IMR-90 (cell line): ENCODE results near the gene DPYSL3. TPM values are rescaled to one million over a fixed set of nuclear protein-coding genes. Genes with fewer than 3 reads are reported as not detected.

Source experiments
- ATAC-seq: fragments of 200-7000 bp; cut with Tn5 transposase; 2 replicates; pipeline ENCODE4 v1.9.1; 2020; ENCODE audit warnings: low read depth, mild to moderate bottlenecking, moderate library complexity
- BruUV-seq: library from RNA; stranded (reverse); fragments of 400-500 nt; replicated peaks from 2 replicates; lab custom pipeline; 2021; lab: Mats Ljungman, UMichigan
- CTCF ChIA-PET: fragments of 300-600 bp; formaldehyde crosslinking; extraction: SDS; loops from one replicate; lab custom pipeline; 2021; ENCODE audit warnings: antibody characterized with exemption; lab: Yijun Ruan, JAX
- POLR2A ChIA-PET: fragments of 300-600 bp; sonication (Branson Sonifier 250); formaldehyde crosslinking; loops from one replicate; lab custom pipeline; 2022; ENCODE audit warnings: antibody characterized with exemption; ENCODE audit not compliant: unreplicated experiment; lab: Charles Lee
- DNase-seq: peaks from one replicate; pipeline ENCODE4 v3.0.0; 2013
- H2AFZ ChIP-seq: replicated peaks from 2 replicates; pipeline ENCODE3; 2013; ENCODE audit warnings: low read length, mild to moderate bottlenecking; ENCODE audit not compliant: poor library complexity
- H2AK5ac ChIP-seq: 2 replicates; pipeline ENCODE4 v1.6.1; 2013; ENCODE audit warnings: low read depth, low read length, inconsistent platforms
- H2AK9ac ChIP-seq: replicated peaks from 2 replicates; pipeline ENCODE3; 2013; ENCODE audit warnings: mild to moderate bottlenecking, low read depth, low read length, moderate library complexity; ENCODE audit not compliant: poor library complexity
- H2BK120ac ChIP-seq: 2 replicates; pipeline ENCODE4 v1.6.1; 2013; ENCODE audit warnings: low read depth, low read length, inconsistent platforms
- H2BK15ac ChIP-seq: 3 replicates; pipeline ENCODE4 v1.6.1; 2013; ENCODE audit warnings: low read depth, low read length, inconsistent platforms
- H2BK20ac ChIP-seq: 2 replicates; pipeline ENCODE4 v1.6.1; 2013; ENCODE audit warnings: low read depth, mild to moderate bottlenecking, inconsistent platforms, low read length, moderate library complexity
- H2BK5ac ChIP-seq: 2 replicates; pipeline ENCODE4 v1.6.1; 2013; ENCODE audit warnings: mild to moderate bottlenecking, low read depth, low read length, inconsistent platforms; ENCODE audit not compliant: poor library complexity, severe bottlenecking
- H3K14ac ChIP-seq: replicated peaks from 2 replicates; pipeline ENCODE4 v1.6.1; 2013; ENCODE audit warnings: low read depth, low read length, inconsistent platforms
- H3K18ac ChIP-seq: 2 replicates; pipeline ENCODE4 v1.6.1; 2013; ENCODE audit warnings: low read depth, low read length, control low read depth
- H3K23ac ChIP-seq: 2 replicates; pipeline ENCODE4 v1.6.1; 2013; ENCODE audit warnings: low read depth, low read length, inconsistent platforms
- H3K27ac ChIP-seq: 2 replicates; pipeline ENCODE4 v1.5.1; 2013; ENCODE audit warnings: mild to moderate bottlenecking, control low read depth, low read length; ENCODE audit not compliant: insufficient read depth
- H3K27me3 ChIP-seq: 2 replicates; pipeline ENCODE4 v1.6.1; 2013; ENCODE audit warnings: low read length; ENCODE audit not compliant: control insufficient read depth, insufficient read depth
- H3K36me3 ChIP-seq: 2 replicates; pipeline ENCODE4 v1.6.1; 2013; ENCODE audit warnings: low read length, mixed read lengths; ENCODE audit not compliant: control insufficient read depth, insufficient read depth
- H3K4ac ChIP-seq: 2 replicates; pipeline ENCODE4 v1.6.1; 2013; ENCODE audit warnings: low read depth, low read length, inconsistent platforms
- H3K4me1 ChIP-seq: 2 replicates; pipeline ENCODE4 v1.6.1; 2013; ENCODE audit warnings: low read length, mixed read lengths; ENCODE audit not compliant: control insufficient read depth, insufficient read depth
- H3K4me2 ChIP-seq: 2 replicates; pipeline ENCODE4 v1.6.1; 2013; ENCODE audit warnings: low read depth, mild to moderate bottlenecking, control low read depth, low read length, moderate library complexity
- H3K4me3 ChIP-seq: 2 replicates; pipeline ENCODE4 v1.5.1; 2013; ENCODE audit warnings: low read depth, mild to moderate bottlenecking, control low read depth, low read length, moderate library complexity; ENCODE audit not compliant: insufficient read depth
- H3K56ac ChIP-seq: 2 replicates; pipeline ENCODE4 v1.6.1; 2013; ENCODE audit warnings: low read length, inconsistent platforms; ENCODE audit not compliant: insufficient read depth; ENCODE audit errors: extremely low read depth
- H3K79me1 ChIP-seq, 2 experiments: 2 replicates each; pipeline ENCODE4 v1.6.1; 2013; ENCODE audit warnings: low read length in 2 of 2, inconsistent platforms in 1 of 2, low read depth in 1 of 2
- H3K9ac ChIP-seq: 2 replicates; pipeline ENCODE4 v1.6.1; 2013; ENCODE audit warnings: low read depth, low read length, control low read depth
- H3K9me1 ChIP-seq: 2 replicates; pipeline ENCODE4 v1.6.1; 2013; ENCODE audit warnings: low read length, inconsistent platforms; ENCODE audit not compliant: insufficient read depth
- H3K9me3 ChIP-seq: 2 replicates; pipeline ENCODE4 v1.6.1; 2013; ENCODE audit warnings: low read length; ENCODE audit not compliant: control insufficient read depth, insufficient read depth
- H4K20me1 ChIP-seq: 2 replicates; pipeline ENCODE4 v1.6.1; 2013; ENCODE audit warnings: low read length, inconsistent platforms; ENCODE audit not compliant: insufficient read depth
- H4K5ac ChIP-seq: 2 replicates; pipeline ENCODE4 v1.6.1; 2013; ENCODE audit warnings: mild to moderate bottlenecking, low read depth, low read length, control low read depth
- H4K8ac ChIP-seq, 2 experiments: 2 replicates each; pipeline ENCODE4 v1.6.1; 2013; ENCODE audit warnings: low read depth in 2 of 2, low read length in 2 of 2, control low read depth in 1 of 2, inconsistent platforms in 1 of 2
- H4K91ac ChIP-seq: 2 replicates; pipeline ENCODE4 v1.6.1; 2013; ENCODE audit warnings: low read depth, low read length, inconsistent platforms; ENCODE audit not compliant: insufficient read depth
- BHLHE40 ChIP-seq: fragments of 150-350 bp; IDR thresholded peaks from 2 replicates; pipeline ENCODE4 v1.6.1; 2016; ENCODE audit warnings: mild to moderate bottlenecking, low read depth, low read length
- CEBPB ChIP-seq: IDR thresholded peaks from 2 replicates; pipeline ENCODE4 v1.6.1; 2012; ENCODE audit warnings: low read depth, low read length, improper control_type of control experiment
- CHD1 ChIP-seq: IDR thresholded peaks from 2 replicates; pipeline ENCODE4 v1.6.1; 2012; ENCODE audit warnings: low read depth, low read length, improper control_type of control experiment
- ELK1 ChIP-seq: fragments of 150-350 bp; IDR thresholded peaks from 2 replicates; pipeline ENCODE4 v1.6.1; 2016; ENCODE audit warnings: low read depth, mild to moderate bottlenecking, low read length, moderate library complexity, borderline replicate concordance
- FOS ChIP-seq: fragments of 150-350 bp; IDR thresholded peaks from 2 replicates; pipeline ENCODE4 v1.6.1; 2016; ENCODE audit warnings: low read depth, low read length
- MAZ ChIP-seq: IDR thresholded peaks from 2 replicates; pipeline ENCODE4 v1.6.1; 2012; ENCODE audit warnings: low read depth, mild to moderate bottlenecking, low read length, improper control_type of control experiment, moderate library complexity, borderline replicate concordance
- NFE2L2 ChIP-seq: fragments of 150-350 bp; IDR thresholded peaks from 2 replicates; pipeline ENCODE4 v1.6.1; 2016; ENCODE audit warnings: low read depth, mild to moderate bottlenecking, low read length
- POLR2A ChIP-seq: IDR thresholded peaks from 2 replicates; pipeline ENCODE4 v1.6.1; 2012; ENCODE audit warnings: mild to moderate bottlenecking, low read depth, low read length
- RAD21 ChIP-seq: IDR thresholded peaks from 2 replicates; pipeline ENCODE4 v1.6.1; 2012; ENCODE audit warnings: low read length, improper control_type of control experiment
- RCOR1 ChIP-seq: IDR thresholded peaks from 2 replicates; pipeline ENCODE4 v1.6.1; 2012; ENCODE audit warnings: mild to moderate bottlenecking, low read length, improper control_type of control experiment; ENCODE audit not compliant: insufficient replicate concordance
- SMC3 ChIP-seq: fragments of 150-350 bp; IDR thresholded peaks from 2 replicates; pipeline ENCODE4 v1.6.1; 2016; ENCODE audit warnings: low read depth, mild to moderate bottlenecking, antibody characterized with exemption, low read length, moderate library complexity
- WGBS, 2 experiments: methylation state at CpG; one replicate each; pipeline versions ENCODE4 v1.1.5 to v1.1.7; 2013; ENCODE audit warnings: missing lambda C conversion rate in 2 of 2; ENCODE audit not compliant: insufficient read length in 1 of 2; ENCODE audit errors: extremely low coverage in 2 of 2; 5-methylcytosine and 5-hydroxymethylcytosine counted together
- dilution Hi-C: fragments of 300-500 bp; cut with HindIII; formaldehyde crosslinking; loops from one replicate; pipeline ENCODE4 v1.14.3; 2018; ENCODE audit warnings: low sequenced_read_pairs; ENCODE audit not compliant: unreplicated experiment
- in situ Hi-C: fragments of 300-500 bp; cut with MboI; formaldehyde crosslinking; loops from 3 replicates; pipeline ENCODE4 v1.14.3; 2019; ENCODE audit warnings: low sequenced_read_pairs, inconsistent platforms, mixed read lengths
- intact Hi-C: fragments of 100-400 bp; cut with micrococcal nuclease; formaldehyde crosslinking; loops from 2 replicates; pipeline ENCODE4 v1.10.0; 2022
- polyA plus RNA-seq, 3 experiments: library from polyadenylated mRNA; depleted of rRNA; stranded (reverse); fragments of >200 nt; gene quantifications; 2 replicates each; pipeline ENCODE4 v1.2.3, GENCODE V29; 2012; ENCODE audit warnings: low replicate concordance in 1 of 3
- total RNA-seq: library from RNA; depleted of rRNA; stranded (reverse); fragments of >200 nt; gene quantifications from 2 replicates; pipeline ENCODE4 v1.2.3, GENCODE V29; 2012
- TF ChIP-seq, protein P1 (sequence below): fragments of 150-350 bp; IDR thresholded peaks from 2 replicates; pipeline ENCODE4 v1.6.1; 2017; ENCODE audit warnings: mild to moderate bottlenecking, antibody characterized with exemption, low read length, low read depth
- TF ChIP-seq, protein P2 (sequence below): conservative IDR thresholded peaks from 2 replicates; pipeline ENCODE4 v1.5.1; 2012; ENCODE audit warnings: mild to moderate bottlenecking, low read depth, low read length, improper control_type of control experiment

Gene DPYSL3
- total and polyA plus RNA-seq, 2 of the 4 experiments (the other 2 are of a cell fraction) = 50.2 to 60.9 TPM

DNA sequence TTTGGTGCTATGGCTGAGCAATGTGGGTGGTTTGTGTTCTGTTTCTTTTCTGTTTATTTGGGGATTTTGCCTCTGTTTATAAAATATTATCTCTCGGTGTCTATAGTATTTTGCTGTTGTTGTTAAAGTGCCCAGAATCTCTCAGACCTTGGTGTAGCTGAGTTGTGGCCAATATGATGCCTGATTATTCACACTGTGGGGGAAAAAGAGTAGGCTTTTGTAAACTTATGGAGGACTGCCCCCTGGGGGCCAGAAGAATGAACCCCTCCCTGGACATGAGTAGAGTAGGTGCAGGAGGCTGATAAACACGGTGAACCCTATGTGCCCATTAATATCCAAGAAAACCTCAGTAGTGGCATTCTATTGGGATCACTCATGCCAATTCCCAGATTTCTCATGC lies 49.0 kb upstream of the DPYSL3 start:
- Histone ChIP-seq H2BK20ac (no peak overlapping the region), H4K91ac (no peak overlapping the region), H3K4me3 (no peak overlapping the region), H3K4ac (no peak overlapping the region), H3K18ac (no peak overlapping the region), H4K8ac (no peak overlapping the region), H3K9ac (no peak overlapping the region), H3K14ac (no peak overlapping the region), H4K20me1 (no peaks in the 10 kb centered on the region), H3K9me3 (no peaks in the 10 kb centered on the region), H3K4me2 (no peak overlapping the region), H2AK5ac (no peak overlapping the region), H2AK9ac (no peak overlapping the region), H3K56ac (no peak overlapping the region), H3K27me3 (peaks cover 2% of the 10 kb centered on the region), H4K5ac (no peak overlapping the region), H2BK15ac (no peak overlapping the region), H3K79me1 (no peaks in the 10 kb centered on the region), H2BK120ac (no peak overlapping the region), H2BK5ac (no peak overlapping the region), H2AFZ (no peak overlapping the region), H3K36me3 (no peaks in the 10 kb centered on the region), H3K4me1 (no peaks in the 10 kb centered on the region), H3K27ac (no peak overlapping the region), H3K9me1 (no peaks in the 10 kb centered on the region), H3K23ac (no peak overlapping the region)
- intact Hi-C loops = loop anchor here (1.0 to 5.0 kb wide), 5 partner anchors 49 to 335 kb away; partner anchors contain the start of gene DPYSL3
- CTCF ChIA-PET = interaction anchor here (0.7 to 2.8 kb wide), 11 partner anchors 13 to 335 kb away, joined by 3 to 15 read pairs (median 4); no protein-coding TSS in a partner anchor
- ATAC-seq (peak; percentile 81), DNase-seq (peak; percentile 81)
- in situ Hi-C loops = no loop called here
- BruUV-seq = no TSS peak
- POLR2A ChIA-PET = no interaction called here
- dilution Hi-C loops = no loop called here
- no peak for TF ChIP-seq NFE2L2
- TF ChIP-seq POLR2A = no peak
- TF ChIP-seq RAD21 = peak; percentile 94
- TF ChIP-seq ELK1 = no peak
- no peak for TF ChIP-seq CEBPB
- no peak for TF ChIP-seq BHLHE40
- TF ChIP-seq MAZ = peak; percentile 46
- TF ChIP-seq, protein P1, sequence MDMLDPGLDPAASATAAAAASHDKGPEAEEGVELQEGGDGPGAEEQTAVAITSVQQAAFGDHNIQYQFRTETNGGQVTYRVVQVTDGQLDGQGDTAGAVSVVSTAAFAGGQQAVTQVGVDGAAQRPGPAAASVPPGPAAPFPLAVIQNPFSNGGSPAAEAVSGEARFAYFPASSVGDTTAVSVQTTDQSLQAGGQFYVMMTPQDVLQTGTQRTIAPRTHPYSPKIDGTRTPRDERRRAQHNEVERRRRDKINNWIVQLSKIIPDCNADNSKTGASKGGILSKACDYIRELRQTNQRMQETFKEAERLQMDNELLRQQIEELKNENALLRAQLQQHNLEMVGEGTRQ = no peak
- no peak for TF ChIP-seq CHD1
- TF ChIP-seq, protein P2, sequence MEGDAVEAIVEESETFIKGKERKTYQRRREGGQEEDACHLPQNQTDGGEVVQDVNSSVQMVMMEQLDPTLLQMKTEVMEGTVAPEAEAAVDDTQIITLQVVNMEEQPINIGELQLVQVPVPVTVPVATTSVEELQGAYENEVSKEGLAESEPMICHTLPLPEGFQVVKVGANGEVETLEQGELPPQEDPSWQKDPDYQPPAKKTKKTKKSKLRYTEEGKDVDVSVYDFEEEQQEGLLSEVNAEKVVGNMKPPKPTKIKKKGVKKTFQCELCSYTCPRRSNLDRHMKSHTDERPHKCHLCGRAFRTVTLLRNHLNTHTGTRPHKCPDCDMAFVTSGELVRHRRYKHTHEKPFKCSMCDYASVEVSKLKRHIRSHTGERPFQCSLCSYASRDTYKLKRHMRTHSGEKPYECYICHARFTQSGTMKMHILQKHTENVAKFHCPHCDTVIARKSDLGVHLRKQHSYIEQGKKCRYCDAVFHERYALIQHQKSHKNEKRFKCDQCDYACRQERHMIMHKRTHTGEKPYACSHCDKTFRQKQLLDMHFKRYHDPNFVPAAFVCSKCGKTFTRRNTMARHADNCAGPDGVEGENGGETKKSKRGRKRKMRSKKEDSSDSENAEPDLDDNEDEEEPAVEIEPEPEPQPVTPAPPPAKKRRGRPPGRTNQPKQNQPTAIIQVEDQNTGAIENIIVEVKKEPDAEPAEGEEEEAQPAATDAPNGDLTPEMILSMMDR = peak; percentile 92
- no peak for TF ChIP-seq RCOR1
- TF ChIP-seq FOS = no peak
- peak; percentile 97 for TF ChIP-seq SMC3
- WGBS, 2 experiments = no CpG with 5 or more reads among the region's 2 CpGs
